Loucy (cell line): ENCODE data around the gene MRPS35.

ENCODE experiments used
- EZH2phosphoT487 ChIP-seq: fragments of 200-600 bp; IDR thresholded peaks from 2 replicates; pipeline ENCODE4 v1.6.1; 2018; ENCODE audit warnings: antibody characterized with exemption, mild to moderate bottlenecking, moderate library complexity, borderline replicate concordance
- TF ChIP-seq, protein P1 (sequence below): fragments of 200-600 bp; sonication (generic); conservative IDR thresholded peaks from 2 replicates; pipeline ENCODE4 v1.5.1; 2014; ENCODE audit warnings: mild to moderate bottlenecking, antibody characterized with exemption, low read length

DNA sequence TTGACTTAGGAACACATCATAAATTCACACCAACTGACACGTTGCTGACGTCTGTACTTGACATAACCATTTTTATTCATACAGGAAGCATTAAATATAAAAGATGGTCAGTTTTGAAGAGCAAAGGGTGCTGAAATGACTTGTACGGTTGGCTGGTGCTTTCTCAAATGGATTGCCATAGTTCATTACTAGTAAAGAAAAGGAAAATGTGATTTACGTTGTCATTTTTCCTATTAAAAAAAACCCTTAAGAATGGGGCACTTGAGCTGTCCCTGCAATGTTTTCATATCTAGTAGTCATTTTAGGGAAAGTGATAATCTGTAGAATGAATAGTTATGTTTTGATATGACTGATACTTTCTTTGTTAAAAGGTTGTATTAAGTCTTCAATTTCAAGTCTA is 91.9 kb downstream of the MRPS35 start:
- TF ChIP-seq, protein P1, sequence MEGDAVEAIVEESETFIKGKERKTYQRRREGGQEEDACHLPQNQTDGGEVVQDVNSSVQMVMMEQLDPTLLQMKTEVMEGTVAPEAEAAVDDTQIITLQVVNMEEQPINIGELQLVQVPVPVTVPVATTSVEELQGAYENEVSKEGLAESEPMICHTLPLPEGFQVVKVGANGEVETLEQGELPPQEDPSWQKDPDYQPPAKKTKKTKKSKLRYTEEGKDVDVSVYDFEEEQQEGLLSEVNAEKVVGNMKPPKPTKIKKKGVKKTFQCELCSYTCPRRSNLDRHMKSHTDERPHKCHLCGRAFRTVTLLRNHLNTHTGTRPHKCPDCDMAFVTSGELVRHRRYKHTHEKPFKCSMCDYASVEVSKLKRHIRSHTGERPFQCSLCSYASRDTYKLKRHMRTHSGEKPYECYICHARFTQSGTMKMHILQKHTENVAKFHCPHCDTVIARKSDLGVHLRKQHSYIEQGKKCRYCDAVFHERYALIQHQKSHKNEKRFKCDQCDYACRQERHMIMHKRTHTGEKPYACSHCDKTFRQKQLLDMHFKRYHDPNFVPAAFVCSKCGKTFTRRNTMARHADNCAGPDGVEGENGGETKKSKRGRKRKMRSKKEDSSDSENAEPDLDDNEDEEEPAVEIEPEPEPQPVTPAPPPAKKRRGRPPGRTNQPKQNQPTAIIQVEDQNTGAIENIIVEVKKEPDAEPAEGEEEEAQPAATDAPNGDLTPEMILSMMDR = no peak
- TF ChIP-seq EZH2phosphoT487 = no peak
